Ascending aorta (tissue), 2 donors: ENCODE results near the gene HIBCH. TPM values are rescaled to one million over a fixed set of nuclear protein-coding genes. Genes with fewer than 3 reads are reported as not detected.

Experiments used
- DNase-seq, 2 donors: peaks; one replicate each; pipeline ENCODE4 v3.0.0-alpha.2; 2019; ENCODE audit warnings: low spot score in 2 of 2
- H3K27ac ChIP-seq, 2 donors: fragments of 200-600 bp; sonication (generic); one replicate each; pipeline ENCODE4 v1.5.1; 2016 to 2017; ENCODE audit warnings: mild to moderate bottlenecking in 1 of 2
- H3K27me3 ChIP-seq: fragments of 200-600 bp; sonication (generic); one replicate; pipeline ENCODE4 v1.5.1; 2017
- H3K36me3 ChIP-seq, 2 donors: fragments of 200-600 bp; sonication (generic); one replicate each; pipeline ENCODE4 v1.5.1; 2016
- H3K4me1 ChIP-seq, 2 donors: fragments of 200-600 bp; sonication (generic); one replicate each; pipeline ENCODE4 v1.5.1; 2016 to 2017; ENCODE audit warnings: mild to moderate bottlenecking in 1 of 2
- H3K4me3 ChIP-seq, 2 donors: fragments of 200-600 bp; sonication (generic); one replicate each; pipeline ENCODE4 v1.5.1; 2016 to 2017; ENCODE audit warnings: mild to moderate bottlenecking in 1 of 2
- H3K9me3 ChIP-seq, 2 donors: fragments of 200-600 bp; sonication (generic); one replicate each; pipeline ENCODE4 v1.5.1; 2016
- intact Hi-C: fragments of 100-400 bp; cut with DNase I; formaldehyde crosslinking; loops from one replicate; pipeline ENCODE4 v1.15.1; 2023
- total RNA-seq: library from RNA; depleted of rRNA; stranded (reverse); fragments of >200 nt; gene quantifications from one replicate; pipeline ENCODE4 v1.1.0, GENCODE V29; 2016
- TF ChIP-seq, protein P1 (sequence below), 3 experiments: fragments of 200-600 bp in 2 of 3; fragments of 450-650 bp in 1 of 3; sonication (generic) in 2 of 3; IDR thresholded peaks; one replicate each; pipeline ENCODE4 v1.5.1; 2016 to 2019; ENCODE audit warnings: antibody characterized with exemption in 3 of 3, mild to moderate bottlenecking in 1 of 3, moderate library complexity in 1 of 3

HIBCH gene
- total RNA-seq, 1 donor from 2014 or later, result 3.7 TPM

DNA sequence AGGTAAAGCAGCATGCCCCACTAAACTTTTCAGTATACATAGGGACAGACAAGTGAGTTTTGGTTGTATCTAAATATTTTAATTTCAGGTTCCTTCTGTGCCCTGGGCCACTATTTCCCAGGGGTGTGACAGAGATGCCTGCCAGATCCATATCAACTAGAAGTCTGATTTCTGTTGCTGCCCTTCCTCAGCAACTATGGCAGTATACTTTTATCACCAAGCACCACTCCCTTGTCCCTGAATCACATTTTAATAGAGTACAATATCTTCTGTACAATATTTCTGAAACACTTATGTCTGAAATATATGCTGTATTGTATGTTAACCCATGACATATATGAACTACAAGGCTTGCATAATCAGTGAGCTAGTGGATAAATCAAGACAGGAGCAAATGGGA lies 117.6 kb downstream of the HIBCH start:
- H3K27ac ChIP-seq, result no peak overlapping the region
- H3K9me3 ChIP-seq, result no peaks in the 10 kb centered on the region
- no peak overlapping the region for H3K4me3 ChIP-seq
- H3K36me3 ChIP-seq, result peaks cover 3 to 22% of the 10 kb centered on the region in 2 donors
- H3K4me1 ChIP-seq, result peaks cover 0 to 4% of the 10 kb centered on the region in 2 donors
- no peaks in the 10 kb centered on the region for H3K27me3 ChIP-seq
- TF ChIP-seq, protein P1, sequence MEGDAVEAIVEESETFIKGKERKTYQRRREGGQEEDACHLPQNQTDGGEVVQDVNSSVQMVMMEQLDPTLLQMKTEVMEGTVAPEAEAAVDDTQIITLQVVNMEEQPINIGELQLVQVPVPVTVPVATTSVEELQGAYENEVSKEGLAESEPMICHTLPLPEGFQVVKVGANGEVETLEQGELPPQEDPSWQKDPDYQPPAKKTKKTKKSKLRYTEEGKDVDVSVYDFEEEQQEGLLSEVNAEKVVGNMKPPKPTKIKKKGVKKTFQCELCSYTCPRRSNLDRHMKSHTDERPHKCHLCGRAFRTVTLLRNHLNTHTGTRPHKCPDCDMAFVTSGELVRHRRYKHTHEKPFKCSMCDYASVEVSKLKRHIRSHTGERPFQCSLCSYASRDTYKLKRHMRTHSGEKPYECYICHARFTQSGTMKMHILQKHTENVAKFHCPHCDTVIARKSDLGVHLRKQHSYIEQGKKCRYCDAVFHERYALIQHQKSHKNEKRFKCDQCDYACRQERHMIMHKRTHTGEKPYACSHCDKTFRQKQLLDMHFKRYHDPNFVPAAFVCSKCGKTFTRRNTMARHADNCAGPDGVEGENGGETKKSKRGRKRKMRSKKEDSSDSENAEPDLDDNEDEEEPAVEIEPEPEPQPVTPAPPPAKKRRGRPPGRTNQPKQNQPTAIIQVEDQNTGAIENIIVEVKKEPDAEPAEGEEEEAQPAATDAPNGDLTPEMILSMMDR (IDR thresholded peaks at IDR 0.05), result no peak
- no peak for DNase-seq
- intact Hi-C loops, result no loop called here

DNA sequence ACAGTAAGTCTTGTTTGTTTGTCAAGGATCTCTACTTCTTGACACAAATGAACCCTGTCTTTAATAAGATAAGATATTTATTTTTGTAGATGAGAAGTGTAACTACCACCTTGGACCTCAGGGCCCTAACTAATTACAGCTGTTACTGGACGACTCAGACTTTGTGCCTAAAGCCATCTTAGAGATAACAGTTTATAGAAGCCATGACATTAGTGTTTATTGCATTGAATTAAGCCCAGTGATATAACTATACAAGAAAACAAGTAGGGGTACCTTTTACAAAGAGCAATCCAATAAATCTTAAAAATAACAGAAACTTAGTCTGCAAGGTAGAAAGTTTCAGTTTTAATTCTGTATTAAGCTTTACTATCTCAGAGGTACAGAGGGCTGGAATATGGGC lies 119.0 kb downstream of the HIBCH start:
- intact Hi-C loops, result no loop called here
- H3K27ac ChIP-seq, result no peak overlapping the region

GRCh38 chr2:190199530-190199929 lies 120.1 kb downstream of the HIBCH start:
- intact Hi-C loops, result no loop called here
- H3K4me1 ChIP-seq, result peaks cover 0 to 4% of the 10 kb centered on the region in 2 donors
- H3K27me3 ChIP-seq, result no peaks in the 10 kb centered on the region
- H3K9me3 ChIP-seq, result no peaks in the 10 kb centered on the region
- TF ChIP-seq, protein P1 (IDR thresholded peaks at IDR 0.05), result no peak
- H3K36me3 ChIP-seq, result peaks cover 3 to 16% of the 10 kb centered on the region in 2 donors
- H3K27ac ChIP-seq, result no peak overlapping the region
- DNase-seq, result no peak
- H3K4me3 ChIP-seq, result no peak overlapping the region

More for the DNA sequence above, 119.0 kb downstream of the HIBCH start:
- no peak overlapping the region for H3K4me3 ChIP-seq
- DNase-seq, result no peak
- H3K9me3 ChIP-seq, result no peaks in the 10 kb centered on the region
- H3K27me3 ChIP-seq, result no peaks in the 10 kb centered on the region
- TF ChIP-seq, protein P1 (IDR thresholded peaks at IDR 0.05), result no peak
- peaks cover 3 to 19% of the 10 kb centered on the region in 2 donors for H3K36me3 ChIP-seq
- peaks cover 0 to 4% of the 10 kb centered on the region in 2 donors for H3K4me1 ChIP-seq

DNA sequence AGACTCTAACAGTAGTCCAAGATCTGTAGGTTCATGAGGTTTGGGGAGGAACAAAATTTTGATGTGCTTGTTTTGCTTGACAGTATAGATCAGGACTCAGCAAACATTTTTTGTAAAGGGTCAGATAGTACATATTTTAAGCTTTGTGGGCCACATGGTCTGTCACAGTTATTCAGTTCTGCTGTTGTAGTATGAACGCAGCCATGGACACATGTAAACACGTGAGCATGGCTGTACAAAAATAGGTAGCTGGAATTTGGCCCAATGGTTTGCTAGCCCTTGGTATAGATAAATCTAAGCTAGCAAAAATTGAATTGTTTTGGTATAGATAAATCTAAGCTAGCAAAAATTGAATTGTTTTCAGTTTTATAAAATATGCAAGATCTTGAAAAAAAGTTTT lies 120.5 kb downstream of the HIBCH start:
- H3K36me3 ChIP-seq, result peaks cover 3 to 16% of the 10 kb centered on the region in 2 donors

GRCh38 chr2:190197143-190197720 lies 122.4 kb downstream of the HIBCH start:
- Histone ChIP-seq H3K36me3 (peaks cover 3 to 16% of the 10 kb centered on the region in 2 donors), H3K4me3 (no peak overlapping the region), H3K27me3 (no peaks in the 10 kb centered on the region), H3K27ac (no peak overlapping the region), H3K4me1 (peaks cover 0 to 4% of the 10 kb centered on the region in 2 donors), H3K9me3 (no peaks in the 10 kb centered on the region)
- no peak for DNase-seq
- TF ChIP-seq, protein P1 (IDR thresholded peaks at IDR 0.05), result no peak
- intact Hi-C loops, result no loop called here

More for the DNA sequence above, 120.5 kb downstream of the HIBCH start:
- DNase-seq, result no peak
- Histone ChIP-seq H3K4me3 (no peak overlapping the region), H3K27ac (no peak overlapping the region), H3K4me1 (peaks cover 0 to 4% of the 10 kb centered on the region in 2 donors), H3K27me3 (no peaks in the 10 kb centered on the region), H3K9me3 (no peaks in the 10 kb centered on the region)
- TF ChIP-seq, protein P1 (IDR thresholded peaks at IDR 0.05), result no peak
- intact Hi-C loops, result no loop called here
